Urinary bladder (tissue), 4 donors: ENCODE measurements around the gene RAMACL. TPM values are rescaled to one million over a fixed set of nuclear protein-coding genes. Genes with fewer than 3 reads are reported as not detected.
"Not testable (repeated sequence)": the region's sequence is repeated elsewhere in the genome, so short reads cannot be mapped to it uniquely, and the experiment has no call there.

Experiments used
- DNase-seq: peaks from one replicate; pipeline ENCODE4 v3.0.0-alpha.2; 2015; ENCODE audit errors: extremely low spot score
- H3K27ac ChIP-seq: one replicate; pipeline ENCODE4 v1.5.1; 2013; ENCODE audit warnings: low read depth, mild to moderate bottlenecking, moderate library complexity
- H3K36me3 ChIP-seq: one replicate; pipeline ENCODE4 v1.6.1; 2013; ENCODE audit warnings: mild to moderate bottlenecking, moderate library complexity; ENCODE audit not compliant: insufficient read depth
- H3K4me1 ChIP-seq: one replicate; pipeline ENCODE4 v1.6.1; 2013; ENCODE audit warnings: mild to moderate bottlenecking, moderate library complexity; ENCODE audit not compliant: insufficient read depth
- H3K4me3 ChIP-seq: one replicate; pipeline ENCODE4 v1.5.1; 2013; ENCODE audit warnings: low read depth, low read length
- WGBS: extraction: QIAGEN DNeasy Blood & Tissue Kit; methylation state at CpG from one replicate; pipeline ENCODE4 v1.1.7; 2013; 5-methylcytosine and 5-hydroxymethylcytosine counted together
- polyA plus RNA-seq: library from polyadenylated mRNA; stranded (reverse); fragments of 200-250 nt; gene quantifications from one replicate; pipeline ENCODE4 v1.2.3, GENCODE V29; 2013
- total RNA-seq: library from RNA; depleted of rRNA; stranded (reverse); fragments of >200 nt; gene quantifications from one replicate; pipeline ENCODE4 v1.2.3, GENCODE V29; 2014
- donor health status: healthy with polysubstance abuse.
- donor health status: healthy.

The RAMACL gene
- total and polyA plus RNA-seq, 2 donors = 0.37 to 6.0 TPM

GRCh38 chr6:166541366-166541765 lies 45.1 kb downstream of the RAMACL start:
- no peaks in the 10 kb centered on the region for H3K4me1 ChIP-seq
- H3K27ac ChIP-seq = no peak overlapping the region
- DNase-seq = no peak
- no peak overlapping the region for H3K4me3 ChIP-seq
- no peaks in the 10 kb centered on the region for H3K36me3 ChIP-seq
- WGBS = 90% methylated on average over 12 of the region's 12 CpGs

GRCh38 chr6:166540631-166541331 lies 45.7 kb downstream of the RAMACL start:
- WGBS = 77% methylated on average over 18 of the region's 18 CpGs
- Histone ChIP-seq H3K27ac (no peak overlapping the region), H3K4me1 (no peaks in the 10 kb centered on the region), H3K4me3 (no peak overlapping the region), H3K36me3 (no peaks in the 10 kb centered on the region)
- no peak for DNase-seq

- 90% methylated on average over 4 of the region's 4 CpGs for WGBS
- no peak overlapping the region for H3K4me3 ChIP-seq
These were observed 46.9 kb downstream of the RAMACL start for GRCh38 chr6:166539543-166539942.

DNA sequence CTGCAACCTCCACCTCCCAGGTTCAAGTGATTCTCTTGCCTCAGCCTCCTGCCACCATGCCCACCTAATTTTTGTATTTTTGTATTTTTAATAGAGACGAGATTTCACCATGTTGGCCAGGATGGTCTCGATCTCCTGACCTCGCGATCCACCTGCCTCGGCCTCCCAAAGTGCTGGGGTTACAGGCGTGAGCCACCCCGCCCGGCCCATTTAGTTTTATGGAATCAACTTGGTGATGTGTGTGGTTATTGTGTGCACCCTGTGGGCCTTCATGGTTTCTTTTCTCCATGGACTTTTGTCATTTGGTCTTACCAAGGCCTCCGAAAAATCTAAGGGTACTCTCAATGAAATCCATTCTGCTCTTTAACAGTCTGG lies 47.5 kb downstream of the RAMACL start:
- not testable (repeated sequence) for H3K4me3 ChIP-seq, DNase-seq, H3K27ac ChIP-seq, H3K36me3 ChIP-seq, H3K4me1 ChIP-seq
- WGBS = 97% methylated on average over 9 of the region's 9 CpGs

More at GRCh38 chr6:166539543-166539942, 46.9 kb downstream of the RAMACL start:
- H3K36me3 ChIP-seq = no peaks in the 10 kb centered on the region
- no peak for DNase-seq
- H3K27ac ChIP-seq = no peak overlapping the region
- H3K4me1 ChIP-seq = no peaks in the 10 kb centered on the region

DNA sequence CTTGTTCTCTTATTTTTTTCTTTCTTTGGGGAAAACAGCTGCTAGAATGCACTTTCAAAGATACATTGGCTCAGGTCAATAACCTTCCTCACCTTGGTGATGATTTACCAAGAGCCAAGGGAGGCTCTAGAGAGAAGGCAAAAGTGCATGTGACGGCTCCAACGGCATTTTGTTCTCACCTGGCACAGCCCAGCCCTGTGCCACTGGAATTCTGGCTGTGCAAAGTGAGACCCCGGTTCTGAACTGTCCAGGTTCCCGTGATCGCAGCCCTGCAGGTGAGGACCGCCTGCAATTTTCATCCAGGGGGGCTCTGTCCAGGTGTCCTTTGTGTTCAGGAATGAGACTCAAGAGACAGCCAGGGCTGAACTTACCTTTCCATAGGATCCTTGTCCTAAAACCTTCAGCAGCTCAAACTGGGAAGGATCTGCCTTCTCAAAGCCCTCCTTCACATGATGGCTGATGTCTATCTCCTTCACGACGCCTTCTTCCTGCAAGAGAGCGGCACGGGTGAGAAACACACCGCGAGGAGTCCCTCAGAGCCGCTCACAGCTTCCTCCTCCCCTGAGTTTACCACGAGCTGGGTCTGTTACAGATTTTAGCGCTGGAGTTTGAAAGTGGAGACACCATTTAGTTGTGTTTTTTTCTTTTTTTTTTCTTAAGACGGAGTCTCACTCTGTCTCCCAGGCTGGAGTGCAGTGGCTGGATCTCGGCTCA lies 48.0 kb downstream of the RAMACL start:
- H3K36me3 ChIP-seq = peaks cover 2% of the 10 kb centered on the region
- no peak overlapping the region for H3K4me3 ChIP-seq
- no peak for DNase-seq
- no peaks in the 10 kb centered on the region for H3K4me1 ChIP-seq
- WGBS = 91% methylated on average over 17 of the region's 17 CpGs
- H3K27ac ChIP-seq = no peak overlapping the region

GRCh38 chr6:166534658-166535406 lies 51.6 kb downstream of the RAMACL start:
- Histone ChIP-seq H3K4me3 (no peak overlapping the region), H3K36me3 (peaks cover 5% of the 10 kb centered on the region)
- WGBS = 94% methylated on average over 17 of the region's 17 CpGs

GRCh38 chr6:166533205-166533824 lies 53.2 kb downstream of the RAMACL start:
- Histone ChIP-seq H3K27ac (no peak overlapping the region), H3K4me3 (no peak overlapping the region), H3K36me3 (peaks cover 5% of the 10 kb centered on the region), H3K4me1 (no peaks in the 10 kb centered on the region)
- DNase-seq = no peak
- 94% methylated on average over 15 of the region's 15 CpGs for WGBS

More at GRCh38 chr6:166534658-166535406, 51.6 kb downstream of the RAMACL start:
- Histone ChIP-seq H3K4me1 (no peaks in the 10 kb centered on the region), H3K27ac (no peak overlapping the region)
- DNase-seq = no peak

Other genes with a start within 250 kb of the RAMACL start
- 37.4 TPM for gene SFT2D1, start 244.1 kb downstream of the RAMACL start, total RNA-seq
- 47.2 TPM for gene SFT2D1, start 244.1 kb downstream of the RAMACL start, polyA plus RNA-seq
- 40.9 TPM for gene MPC1, start 203.7 kb downstream of the RAMACL start, total RNA-seq
- 71.4 TPM for gene MPC1, start 203.7 kb downstream of the RAMACL start, polyA plus RNA-seq
- 34.7 TPM for gene RPS6KA2, start 40.6 kb upstream of the RAMACL start, total RNA-seq
- 67.0 TPM for gene RPS6KA2, start 40.6 kb upstream of the RAMACL start, polyA plus RNA-seq